HL-60 (cell line): ENCODE data around the gene BEND2.

Experiments used
- DNase-seq, 2 experiments: peaks; one replicate each; pipeline ENCODE4 v3.0.0-alpha.2; 2010 to 2020; ENCODE audit warnings: low read depth in 1 of 2, low spot score in 1 of 2
- H3K27ac ChIP-seq: fragments of 250-450 bp; sonication (Bioruptor Pico); replicated peaks from 2 replicates; pipeline ENCODE4 v1.5.1; 2020; ENCODE audit warnings: mild to moderate bottlenecking, moderate library complexity
- H3K27me3 ChIP-seq: fragments of 250-450 bp; sonication (Bioruptor Pico); 2 replicates; pipeline ENCODE4 v1.5.1; 2021; ENCODE audit warnings: mild to moderate bottlenecking, moderate library complexity; ENCODE audit not compliant: insufficient read depth, poor library complexity, severe bottlenecking
- H3K4me3 ChIP-seq: replicated peaks from 2 replicates; pipeline ENCODE4 v1.5.1; 2011; ENCODE audit warnings: mild to moderate bottlenecking, control low read depth, low read length; ENCODE audit not compliant: insufficient read depth
- GABPA ChIP-seq: IDR thresholded peaks from 2 replicates; pipeline ENCODE4 v1.6.1; 2012; ENCODE audit warnings: low read depth
- POLR2AphosphoS5 ChIP-seq: IDR thresholded peaks from 2 replicates; pipeline ENCODE4 v1.6.1; 2012; ENCODE audit warnings: low read depth
- SPI1 ChIP-seq: IDR thresholded peaks from 2 replicates; pipeline ENCODE4 v1.6.1; 2012; ENCODE audit warnings: low read depth, mild to moderate bottlenecking, borderline replicate concordance
- TF ChIP-seq, protein P1 (sequence below): IDR thresholded peaks from 2 replicates; pipeline ENCODE4 v1.6.1; 2012; ENCODE audit warnings: low read depth; ENCODE audit not compliant: insufficient replicate concordance
- TF ChIP-seq, protein P2 (sequence below): IDR thresholded peaks from one replicate; pipeline ENCODE4 v1.5.1; 2011; ENCODE audit warnings: low read length, control low read depth, inconsistent platforms; ENCODE audit not compliant: insufficient read depth

BEND2 gene

DNA sequence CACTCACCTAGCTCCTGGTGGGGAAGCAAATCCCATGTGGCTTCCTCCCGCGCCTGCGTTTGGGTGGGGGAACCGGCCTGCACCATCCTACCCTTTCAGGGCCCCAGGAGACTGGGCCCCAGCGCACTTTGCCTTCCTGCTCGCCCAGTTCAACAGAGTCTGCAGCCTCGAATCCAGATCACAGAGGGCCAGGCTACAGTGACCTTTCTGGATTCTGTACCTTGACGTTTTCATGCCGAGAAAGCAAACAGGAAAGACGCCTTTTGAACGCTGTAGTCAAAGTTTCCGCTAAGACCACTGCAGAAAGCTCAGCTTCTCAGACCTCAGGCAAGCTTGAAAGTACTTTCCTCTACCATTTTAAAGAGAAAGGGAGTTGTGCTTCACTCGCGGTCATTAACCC lies 7.4 kb upstream of the BEND2 start:
- no peak for DNase-seq
- no peak overlapping the region for H3K27ac ChIP-seq
- no peak for TF ChIP-seq GABPA
- TF ChIP-seq, protein P1, sequence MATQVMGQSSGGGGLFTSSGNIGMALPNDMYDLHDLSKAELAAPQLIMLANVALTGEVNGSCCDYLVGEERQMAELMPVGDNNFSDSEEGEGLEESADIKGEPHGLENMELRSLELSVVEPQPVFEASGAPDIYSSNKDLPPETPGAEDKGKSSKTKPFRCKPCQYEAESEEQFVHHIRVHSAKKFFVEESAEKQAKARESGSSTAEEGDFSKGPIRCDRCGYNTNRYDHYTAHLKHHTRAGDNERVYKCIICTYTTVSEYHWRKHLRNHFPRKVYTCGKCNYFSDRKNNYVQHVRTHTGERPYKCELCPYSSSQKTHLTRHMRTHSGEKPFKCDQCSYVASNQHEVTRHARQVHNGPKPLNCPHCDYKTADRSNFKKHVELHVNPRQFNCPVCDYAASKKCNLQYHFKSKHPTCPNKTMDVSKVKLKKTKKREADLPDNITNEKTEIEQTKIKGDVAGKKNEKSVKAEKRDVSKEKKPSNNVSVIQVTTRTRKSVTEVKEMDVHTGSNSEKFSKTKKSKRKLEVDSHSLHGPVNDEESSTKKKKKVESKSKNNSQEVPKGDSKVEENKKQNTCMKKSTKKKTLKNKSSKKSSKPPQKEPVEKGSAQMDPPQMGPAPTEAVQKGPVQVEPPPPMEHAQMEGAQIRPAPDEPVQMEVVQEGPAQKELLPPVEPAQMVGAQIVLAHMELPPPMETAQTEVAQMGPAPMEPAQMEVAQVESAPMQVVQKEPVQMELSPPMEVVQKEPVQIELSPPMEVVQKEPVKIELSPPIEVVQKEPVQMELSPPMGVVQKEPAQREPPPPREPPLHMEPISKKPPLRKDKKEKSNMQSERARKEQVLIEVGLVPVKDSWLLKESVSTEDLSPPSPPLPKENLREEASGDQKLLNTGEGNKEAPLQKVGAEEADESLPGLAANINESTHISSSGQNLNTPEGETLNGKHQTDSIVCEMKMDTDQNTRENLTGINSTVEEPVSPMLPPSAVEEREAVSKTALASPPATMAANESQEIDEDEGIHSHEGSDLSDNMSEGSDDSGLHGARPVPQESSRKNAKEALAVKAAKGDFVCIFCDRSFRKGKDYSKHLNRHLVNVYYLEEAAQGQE = no peak
- TF ChIP-seq, protein P2, sequence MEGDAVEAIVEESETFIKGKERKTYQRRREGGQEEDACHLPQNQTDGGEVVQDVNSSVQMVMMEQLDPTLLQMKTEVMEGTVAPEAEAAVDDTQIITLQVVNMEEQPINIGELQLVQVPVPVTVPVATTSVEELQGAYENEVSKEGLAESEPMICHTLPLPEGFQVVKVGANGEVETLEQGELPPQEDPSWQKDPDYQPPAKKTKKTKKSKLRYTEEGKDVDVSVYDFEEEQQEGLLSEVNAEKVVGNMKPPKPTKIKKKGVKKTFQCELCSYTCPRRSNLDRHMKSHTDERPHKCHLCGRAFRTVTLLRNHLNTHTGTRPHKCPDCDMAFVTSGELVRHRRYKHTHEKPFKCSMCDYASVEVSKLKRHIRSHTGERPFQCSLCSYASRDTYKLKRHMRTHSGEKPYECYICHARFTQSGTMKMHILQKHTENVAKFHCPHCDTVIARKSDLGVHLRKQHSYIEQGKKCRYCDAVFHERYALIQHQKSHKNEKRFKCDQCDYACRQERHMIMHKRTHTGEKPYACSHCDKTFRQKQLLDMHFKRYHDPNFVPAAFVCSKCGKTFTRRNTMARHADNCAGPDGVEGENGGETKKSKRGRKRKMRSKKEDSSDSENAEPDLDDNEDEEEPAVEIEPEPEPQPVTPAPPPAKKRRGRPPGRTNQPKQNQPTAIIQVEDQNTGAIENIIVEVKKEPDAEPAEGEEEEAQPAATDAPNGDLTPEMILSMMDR = no peak
- TF ChIP-seq POLR2AphosphoS5 = no peak
- TF ChIP-seq SPI1 = no peak
- no peak overlapping the region for H3K4me3 ChIP-seq
- no peaks in the 10 kb centered on the region for H3K27me3 ChIP-seq

DNA sequence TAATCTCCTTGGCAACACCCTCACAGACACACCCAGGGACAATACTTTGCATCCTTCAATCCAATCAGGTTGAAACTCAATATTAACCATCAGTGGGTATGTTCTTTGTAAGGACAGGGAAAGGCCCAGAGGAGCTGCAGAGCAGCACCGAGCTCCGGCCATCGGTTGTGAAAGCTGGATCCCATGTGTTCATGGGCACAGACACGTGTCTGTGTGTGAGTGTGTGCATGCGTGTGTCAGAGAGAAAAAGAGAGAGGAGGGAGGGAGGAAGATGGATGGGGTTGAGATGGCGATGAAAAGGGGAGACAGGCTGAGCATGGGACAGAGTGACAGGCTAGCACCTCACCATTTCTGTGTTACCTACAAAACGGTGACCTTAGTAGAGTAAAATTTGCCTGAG lies 6.8 kb upstream of the BEND2 start:
- no peak overlapping the region for H3K4me3 ChIP-seq
- no peaks in the 10 kb centered on the region for H3K27me3 ChIP-seq
- DNase-seq = no peak
- TF ChIP-seq POLR2AphosphoS5 = no peak
- TF ChIP-seq SPI1 = no peak
- TF ChIP-seq, protein P1 = no peak
- TF ChIP-seq, protein P2 = no peak
- TF ChIP-seq GABPA = no peak
- H3K27ac ChIP-seq = no peak overlapping the region

DNA sequence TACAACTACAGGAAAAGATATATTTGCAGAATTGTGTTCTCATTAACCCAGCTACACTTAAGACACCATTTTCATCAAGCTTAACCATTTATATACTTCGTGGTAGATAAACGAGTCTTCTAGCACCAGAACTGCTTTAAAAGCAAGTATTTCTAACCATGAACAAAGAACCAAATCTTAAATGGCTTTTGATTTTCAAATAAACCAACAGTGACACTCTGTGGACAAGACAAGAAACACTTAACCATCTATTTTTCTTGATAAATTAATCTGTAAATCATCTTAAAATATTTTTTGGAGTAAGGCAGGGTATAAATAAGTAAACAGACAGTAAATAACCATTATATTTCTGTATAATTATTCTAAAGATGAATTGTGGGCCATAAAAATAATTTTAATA lies 10.2 kb downstream of the BEND2 start:
- no peak for DNase-seq
- Histone ChIP-seq H3K27me3 (no peaks in the 10 kb centered on the region), H3K27ac (no peak overlapping the region), H3K4me3 (no peak overlapping the region)
- TF ChIP-seq, protein P1 = no peak
- TF ChIP-seq, protein P2 = no peak
- TF ChIP-seq SPI1 = no peak
- no peak for TF ChIP-seq GABPA
- no peak for TF ChIP-seq POLR2AphosphoS5
